HL-60 (cell line): ENCODE data around the gene ENGASE.

Experiments used
- DNase-seq, 2 experiments: peaks; one replicate each; pipeline ENCODE4 v3.0.0-alpha.2; 2010 to 2020; ENCODE audit warnings: low read depth in 1 of 2, low spot score in 1 of 2
- H3K27ac ChIP-seq: fragments of 250-450 bp; sonication (Bioruptor Pico); replicated peaks from 2 replicates; pipeline ENCODE4 v1.5.1; 2020; ENCODE audit warnings: mild to moderate bottlenecking, moderate library complexity
- H3K27me3 ChIP-seq: fragments of 250-450 bp; sonication (Bioruptor Pico); 2 replicates; pipeline ENCODE4 v1.5.1; 2021; ENCODE audit warnings: mild to moderate bottlenecking, moderate library complexity; ENCODE audit not compliant: insufficient read depth, poor library complexity, severe bottlenecking
- H3K4me3 ChIP-seq: replicated peaks from 2 replicates; pipeline ENCODE4 v1.5.1; 2011; ENCODE audit warnings: mild to moderate bottlenecking, control low read depth, low read length; ENCODE audit not compliant: insufficient read depth
- CTCF ChIP-seq: IDR thresholded peaks from one replicate; pipeline ENCODE4 v1.5.1; 2011; ENCODE audit warnings: low read length, control low read depth, inconsistent platforms; ENCODE audit not compliant: insufficient read depth
- GABPA ChIP-seq: IDR thresholded peaks from 2 replicates; pipeline ENCODE4 v1.6.1; 2012; ENCODE audit warnings: low read depth
- POLR2AphosphoS5 ChIP-seq: IDR thresholded peaks from 2 replicates; pipeline ENCODE4 v1.6.1; 2012; ENCODE audit warnings: low read depth
- SPI1 ChIP-seq: IDR thresholded peaks from 2 replicates; pipeline ENCODE4 v1.6.1; 2012; ENCODE audit warnings: low read depth, mild to moderate bottlenecking, borderline replicate concordance
- TF ChIP-seq, protein P1 (sequence below): IDR thresholded peaks from 2 replicates; pipeline ENCODE4 v1.6.1; 2012; ENCODE audit warnings: low read depth; ENCODE audit not compliant: insufficient replicate concordance

ENGASE gene

GRCh38 chr17:79045001-79045729, 29.5 kb upstream of the ENGASE start:
- Histone ChIP-seq H3K27ac (no peak overlapping the region), H3K27me3 (no peaks in the 10 kb centered on the region)
- no peak for DNase-seq

GRCh38 chr17:79045842-79046196, 28.8 kb upstream of the ENGASE start:
- peak; percentile 78 for TF ChIP-seq CTCF
- TF ChIP-seq POLR2AphosphoS5, result no peak

More at GRCh38 chr17:79045001-79045729, 29.5 kb upstream of the ENGASE start:
- no peak for TF ChIP-seq SPI1
- TF ChIP-seq, protein P1, sequence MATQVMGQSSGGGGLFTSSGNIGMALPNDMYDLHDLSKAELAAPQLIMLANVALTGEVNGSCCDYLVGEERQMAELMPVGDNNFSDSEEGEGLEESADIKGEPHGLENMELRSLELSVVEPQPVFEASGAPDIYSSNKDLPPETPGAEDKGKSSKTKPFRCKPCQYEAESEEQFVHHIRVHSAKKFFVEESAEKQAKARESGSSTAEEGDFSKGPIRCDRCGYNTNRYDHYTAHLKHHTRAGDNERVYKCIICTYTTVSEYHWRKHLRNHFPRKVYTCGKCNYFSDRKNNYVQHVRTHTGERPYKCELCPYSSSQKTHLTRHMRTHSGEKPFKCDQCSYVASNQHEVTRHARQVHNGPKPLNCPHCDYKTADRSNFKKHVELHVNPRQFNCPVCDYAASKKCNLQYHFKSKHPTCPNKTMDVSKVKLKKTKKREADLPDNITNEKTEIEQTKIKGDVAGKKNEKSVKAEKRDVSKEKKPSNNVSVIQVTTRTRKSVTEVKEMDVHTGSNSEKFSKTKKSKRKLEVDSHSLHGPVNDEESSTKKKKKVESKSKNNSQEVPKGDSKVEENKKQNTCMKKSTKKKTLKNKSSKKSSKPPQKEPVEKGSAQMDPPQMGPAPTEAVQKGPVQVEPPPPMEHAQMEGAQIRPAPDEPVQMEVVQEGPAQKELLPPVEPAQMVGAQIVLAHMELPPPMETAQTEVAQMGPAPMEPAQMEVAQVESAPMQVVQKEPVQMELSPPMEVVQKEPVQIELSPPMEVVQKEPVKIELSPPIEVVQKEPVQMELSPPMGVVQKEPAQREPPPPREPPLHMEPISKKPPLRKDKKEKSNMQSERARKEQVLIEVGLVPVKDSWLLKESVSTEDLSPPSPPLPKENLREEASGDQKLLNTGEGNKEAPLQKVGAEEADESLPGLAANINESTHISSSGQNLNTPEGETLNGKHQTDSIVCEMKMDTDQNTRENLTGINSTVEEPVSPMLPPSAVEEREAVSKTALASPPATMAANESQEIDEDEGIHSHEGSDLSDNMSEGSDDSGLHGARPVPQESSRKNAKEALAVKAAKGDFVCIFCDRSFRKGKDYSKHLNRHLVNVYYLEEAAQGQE, result no peak
- TF ChIP-seq CTCF, result no peak
- TF ChIP-seq GABPA, result no peak
- no peak for TF ChIP-seq POLR2AphosphoS5
- H3K4me3 ChIP-seq, result no peak overlapping the region

GRCh38 chr17:79046197-79046915, 28.3 kb upstream of the ENGASE start:
- Histone ChIP-seq H3K27me3 (no peaks in the 10 kb centered on the region), H3K27ac (no peak overlapping the region), H3K4me3 (no peak overlapping the region)
- no peak for DNase-seq
- TF ChIP-seq CTCF (no peak), GABPA (no peak), SPI1 (no peak), POLR2AphosphoS5 (no peak)
- TF ChIP-seq, protein P1, result no peak

More at GRCh38 chr17:79045842-79046196, 28.8 kb upstream of the ENGASE start:
- Histone ChIP-seq H3K27me3 (no peaks in the 10 kb centered on the region), H3K27ac (no peak overlapping the region), H3K4me3 (no peak overlapping the region)
- DNase-seq, result peak in 1 of 2 experiments; percentile 58

DNA sequence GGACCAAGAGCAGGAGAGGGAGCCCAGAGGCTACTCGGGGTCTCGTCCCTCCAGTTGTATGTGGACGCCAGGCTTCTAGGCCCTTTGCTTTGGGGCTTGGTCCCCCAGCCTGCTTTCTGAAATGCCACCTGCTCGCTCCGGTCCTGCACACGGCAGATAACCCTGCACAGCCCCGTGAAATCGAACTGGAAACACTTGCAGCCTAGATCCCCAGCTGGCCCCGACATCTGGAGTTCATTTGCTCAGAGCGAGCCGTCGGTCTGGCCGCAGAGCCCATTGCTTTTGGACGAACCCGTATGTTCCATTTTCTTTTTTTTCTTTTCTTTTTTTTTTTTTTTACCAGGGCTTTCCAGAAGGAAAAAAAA, 27.7 kb upstream of the ENGASE start:
- no peak overlapping the region for H3K27ac ChIP-seq
- no peaks in the 10 kb centered on the region for H3K27me3 ChIP-seq
- TF ChIP-seq POLR2AphosphoS5, result no peak
- no peak for TF ChIP-seq GABPA
- no peak for TF ChIP-seq CTCF
- TF ChIP-seq, protein P1, result no peak
- no peak for TF ChIP-seq SPI1
- DNase-seq, result no peak
- H3K4me3 ChIP-seq, result no peak overlapping the region
